ENCODE measurements around the gene PAIP2.

The PAIP2 gene

GRCh38 chr5:139378941-139379361 lies 37.3 kb downstream of the PAIP2 start:
- H3K4me3 ChIP-seq (ENCODE audit: low read length) = no peak overlapping the region
- DNase-seq (ENCODE audit: low read depth) = no peak
- no peak for TF ChIP-seq CTCF (conservative IDR thresholded peaks at IDR 0.05; ENCODE audit: low read depth, low read length)

- DNase-seq (ENCODE audit: low read depth) = no peak
- no peak for TF ChIP-seq CTCF (conservative IDR thresholded peaks at IDR 0.05; ENCODE audit: low read depth, low read length)
- no peak overlapping the region for H3K4me3 ChIP-seq (ENCODE audit: low read length)
Measured at GRCh38 chr5:139379626-139380449, 38.2 kb downstream of the PAIP2 start.

- no peak overlapping the region for H3K4me3 ChIP-seq (ENCODE audit: low read length)
- DNase-seq (ENCODE audit: low read depth) = no peak
- no peak for TF ChIP-seq CTCF (conservative IDR thresholded peaks at IDR 0.05; ENCODE audit: low read depth, low read length)
Measured at GRCh38 chr5:139381837-139382761, 40.4 kb downstream of the PAIP2 start.

GRCh38 chr5:139382807-139383206 lies 41.2 kb downstream of the PAIP2 start:
- DNase-seq (ENCODE audit: low read depth) = no peak
- TF ChIP-seq CTCF (conservative IDR thresholded peaks at IDR 0.05; ENCODE audit: low read depth, low read length) = no peak
- H3K4me3 ChIP-seq (ENCODE audit: low read length) = no peak overlapping the region

GRCh38 chr5:139383275-139383992 lies 41.8 kb downstream of the PAIP2 start, which contains the start of gene SLC23A1:
Gene SLC23A1, minus strand, starts transcription at chr5:139383297. Its CDS starts 44 bp downstream, at chr5:139383253.
- no peak for DNase-seq (ENCODE audit: low read depth)
- H3K4me3 ChIP-seq (ENCODE audit: low read length) = no peak within 1 kb of the TSS
- TF ChIP-seq CTCF (conservative IDR thresholded peaks at IDR 0.05; ENCODE audit: low read depth, low read length) = no peak

GRCh38 chr5:139383993-139384590 lies 42.4 kb downstream of the PAIP2 start:
- no peak overlapping the region for H3K4me3 ChIP-seq (ENCODE audit: low read length)
- DNase-seq (ENCODE audit: low read depth) = no peak
- TF ChIP-seq CTCF (conservative IDR thresholded peaks at IDR 0.05; ENCODE audit: low read depth, low read length) = no peak
